GM12878 (cell line): ENCODE measurements around the gene PDE10A. TPM values are rescaled to one million over a fixed set of nuclear protein-coding genes. Genes with fewer than 3 reads are reported as not detected.

Source experiments
- ATAC-seq: fragments of 200-7000 bp; cut with Tn5 transposase; 3 replicates; pipeline ENCODE4 v1.9.1; 2020; ENCODE audit warnings: mild to moderate bottlenecking, moderate library complexity
- BruUV-seq: library from RNA; stranded (reverse); fragments of 400-500 nt; replicated peaks from 2 replicates; lab custom pipeline; 2021; lab: Mats Ljungman, UMichigan
- CTCF ChIA-PET: fragments of 300-600 bp; sonication (Branson Sonifier 250); formaldehyde crosslinking; extraction: SDS; loops from one replicate; lab custom pipeline; 2021; ENCODE audit warnings: inconsistent platforms; lab: Yijun Ruan, JAX
- POLR2A ChIA-PET: fragments of 350-600 bp; formaldehyde crosslinking; extraction: SDS; loops from one replicate; lab custom pipeline; 2021; ENCODE audit warnings: inconsistent platforms; lab: Charles Lee
- RAD21 ChIA-PET: fragments of 300-600 bp; sonication (Branson Sonifier 250); formaldehyde crosslinking; loops from one replicate; lab custom pipeline; 2023; ENCODE audit warnings: antibody characterized with exemption; ENCODE audit not compliant: unreplicated experiment; lab: Charles Lee
- SMC1A ChIA-PET: fragments of 300-600 bp; sonication (Branson Sonifier 250); formaldehyde crosslinking; loops from one replicate; lab custom pipeline; 2023; ENCODE audit not compliant: unreplicated experiment, uncharacterized antibody; lab: Charles Lee
- DNase-seq: peaks from one replicate; pipeline ENCODE4 v3.0.0-alpha.2; 2011; ENCODE audit warnings: low read depth, low spot score
- FAIRE-seq: peaks from 3 replicates; lab custom pipeline; 2011; peaks lifted over from hg19 to GRCh38; lab: Jason Lieb, UNC
- H2AFZ ChIP-seq: 2 replicates; pipeline ENCODE4 v1.6.0; 2011; ENCODE audit warnings: low read depth, low read length, control low read depth; ENCODE audit not compliant: control insufficient read depth
- H3K27ac ChIP-seq: 2 replicates; pipeline ENCODE4 v1.5.1; 2011; ENCODE audit warnings: control low read depth; ENCODE audit not compliant: control insufficient read depth, insufficient read depth
- H3K27me3 ChIP-seq, 2 experiments: replicated peaks in 1 of 2; 2 replicates each; pipeline versions ENCODE4 v1.6.0 to v1.6.1; 2011; ENCODE audit warnings: low read length in 1 of 2; ENCODE audit not compliant: control insufficient read depth in 2 of 2, insufficient read depth in 2 of 2
- H3K36me3 ChIP-seq, 2 experiments: 2 replicates each; pipeline ENCODE4 v1.5.1; 2011; ENCODE audit warnings: low read length in 1 of 2; ENCODE audit not compliant: control insufficient read depth in 2 of 2, insufficient read depth in 2 of 2
- H3K4me1 ChIP-seq: 2 replicates; pipeline ENCODE4 v1.6.1; 2011; ENCODE audit warnings: mild to moderate bottlenecking, low read length, moderate library complexity, mixed read lengths; ENCODE audit not compliant: control insufficient read depth, insufficient read depth
- H3K4me2 ChIP-seq: 2 replicates; pipeline ENCODE4 v1.6.0; 2011; ENCODE audit warnings: control low read depth; ENCODE audit not compliant: control insufficient read depth, insufficient read depth
- H3K4me3 ChIP-seq: fragments of 200-600 bp; sonication (generic); 2 replicates; pipeline ENCODE4 v1.5.1; 2016
- H3K79me2 ChIP-seq: 2 replicates; pipeline ENCODE4 v1.6.0; 2011; ENCODE audit warnings: low read length; ENCODE audit not compliant: control insufficient read depth, insufficient read depth
- H3K9ac ChIP-seq: 2 replicates; pipeline ENCODE4 v1.8.0; 2011; ENCODE audit warnings: low read length, control low read depth, mixed read lengths; ENCODE audit not compliant: control insufficient read depth, insufficient read depth
- H3K9me3 ChIP-seq: replicated peaks from 3 replicates; pipeline ENCODE4 v1.5.1; 2011; ENCODE audit warnings: mild to moderate bottlenecking, low read length; ENCODE audit not compliant: control insufficient read depth, insufficient read depth
- H4K20me1 ChIP-seq: 2 replicates; pipeline ENCODE4 v1.6.0; 2011; ENCODE audit not compliant: control insufficient read depth, insufficient read depth
- BACH1 ChIP-seq: fragments of 450-650 bp; IDR thresholded peaks from 2 replicates; pipeline ENCODE4 v1.6.1; 2017; ENCODE audit warnings: mild to moderate bottlenecking, borderline replicate concordance
- BCL11A ChIP-seq: IDR thresholded peaks from 2 replicates; pipeline ENCODE4 v1.6.1; 2011; ENCODE audit warnings: low read depth, low read length
- CBFB ChIP-seq: IDR thresholded peaks from 2 replicates; pipeline ENCODE4 v1.6.1; 2016; ENCODE audit warnings: antibody characterized with exemption, low read depth
- CHD2 ChIP-seq: IDR thresholded peaks from 2 replicates; pipeline ENCODE4 v1.6.1; 2011; ENCODE audit warnings: low read depth, low read length, improper control_type of control experiment, borderline replicate concordance
- CHD4 ChIP-seq: fragments of 200-600 bp; sonication (generic); IDR thresholded peaks from 2 replicates; pipeline ENCODE4 v1.6.1; 2016; ENCODE audit warnings: mild to moderate bottlenecking
- EP300 ChIP-seq, 2 experiments: fragments of 150-350 bp in 1 of 2; IDR thresholded peaks; 2 replicates each; pipeline ENCODE4 v1.6.1; 2011 to 2012; ENCODE audit warnings: low read depth in 2 of 2, low read length in 2 of 2, borderline replicate concordance in 1 of 2, improper control_type of control experiment in 1 of 2, inconsistent platforms in 1 of 2; ENCODE audit not compliant: control insufficient read depth in 1 of 2
- FOXK2 ChIP-seq: fragments of 450-650 bp; IDR thresholded peaks from 2 replicates; pipeline ENCODE4 v1.6.1; 2017; ENCODE audit warnings: mild to moderate bottlenecking, moderate library complexity
- LARP7 ChIP-seq: fragments of 450-650 bp; IDR thresholded peaks from 2 replicates; pipeline ENCODE4 v1.6.1; 2017; ENCODE audit warnings: mild to moderate bottlenecking
- MYB ChIP-seq: fragments of 150-350 bp; IDR thresholded peaks from 2 replicates; pipeline ENCODE4 v1.6.1; 2014; ENCODE audit warnings: mild to moderate bottlenecking, low read depth, low read length, borderline replicate concordance
- NR2F1 ChIP-seq: fragments of 450-650 bp; conservative IDR thresholded peaks from 2 replicates; pipeline ENCODE4 v1.6.1; 2017; ENCODE audit warnings: mild to moderate bottlenecking
- RFX5 ChIP-seq: IDR thresholded peaks from 2 replicates; pipeline ENCODE4 v1.6.1; 2011; ENCODE audit warnings: low read depth, low read length, improper control_type of control experiment
- WGBS: methylation state at CpG from one replicate; pipeline ENCODE4 v1.1.6; 2016; ENCODE audit warnings: low lambda C conversion rate; ENCODE audit not compliant: insufficient replicate concordance, insufficient coverage; ENCODE audit errors: missing lambda C conversion rate; 5-methylcytosine and 5-hydroxymethylcytosine counted together
- in situ Hi-C: fragments of 300-500 bp; cut with MboI; formaldehyde crosslinking; loops from 9 replicates; pipeline ENCODE4 v1.14.3; 2018; ENCODE audit warnings: mixed read lengths
- intact Hi-C: fragments of 100-400 bp; cut with micrococcal nuclease; formaldehyde crosslinking; loops from one replicate; pipeline ENCODE4 v1.14.2; 2022; ENCODE audit not compliant: unreplicated experiment
- polyA plus RNA-seq, 11 experiments: library from polyadenylated mRNA; depleted of rRNA in 4 of 11; unstranded in 6 of 11; stranded (reverse) in 5 of 11; fragments of >200 nt; fragmentation: Nextera tagmentation in 4 of 11; fragmentation: Illumina TruSeq in 1 of 11; extraction: Ambion mirVana in 4 of 11; extraction: Trizol in 1 of 11; gene quantifications; 1 replicate in 1 of 11; 2 replicates in 10 of 11; pipeline versions ENCODE4 v1.2.1 to v1.2.3, GENCODE V29; 2011 to 2016; ENCODE audit warnings: inconsistent platforms in 2 of 11, missing spikeins in 2 of 11, low read depth in 1 of 11
- total RNA-seq, 4 experiments: library from RNA; depleted of rRNA in 3 of 4; stranded (reverse); fragments of >200 nt in 3 of 4; fragmentation: Illumina TruSeq in 1 of 4; extraction: Trizol in 1 of 4; gene quantifications; 2 replicates each; pipeline versions ENCODE4 v1.2.1 to v1.2.3, GENCODE V29; 2013 to 2021
- TF ChIP-seq, protein P1 (sequence below): IDR thresholded peaks from 2 replicates; pipeline ENCODE4 v1.6.1; 2012; ENCODE audit warnings: improper control_type of control experiment, low read depth, low read length; ENCODE audit not compliant: insufficient replicate concordance
- TF ChIP-seq, protein P2 (sequence below): fragments of 450-650 bp; IDR thresholded peaks from 2 replicates; pipeline ENCODE4 v1.6.1; 2017; ENCODE audit warnings: mild to moderate bottlenecking, low read depth, inconsistent platforms; ENCODE audit not compliant: poor library complexity, severe bottlenecking
- TF ChIP-seq, protein P3 (sequence below): fragments of 450-650 bp; formaldehyde crosslinking; IDR thresholded peaks from 2 replicates; pipeline ENCODE4 v1.5.0; 2022; ENCODE audit warnings: mild to moderate bottlenecking, missing genetic modification characterization

Gene PDE10A
- total and polyA plus RNA-seq, 10 of the 15 experiments (the other 5 are each of a cell fraction or from before 2014, with no cell fraction given), result under 0.01 to 1.3 (median 0.03) TPM; not detected in 2

GRCh38 chr6:165697171-165697570, 34.1 kb upstream of the PDE10A start:
- WGBS, result 5% methylated on average over 1 of the region's 1 CpG
- Histone ChIP-seq H3K4me1 (no peaks in the 10 kb centered on the region), H3K4me3 (no peak overlapping the region), H3K9me3 (no peaks in the 10 kb centered on the region), H3K27ac (no peak overlapping the region), H3K79me2 (no peaks in the 10 kb centered on the region), H3K4me2 (no peak overlapping the region), H3K9ac (no peak overlapping the region), H2AFZ (no peak overlapping the region), H3K27me3 (no peaks in the 10 kb centered on the region), H3K36me3 (no peaks in the 10 kb centered on the region), H4K20me1 (no peaks in the 10 kb centered on the region)
- intact Hi-C loops (no loop called here), in situ Hi-C loops (no loop called here)
- RAD21 ChIA-PET, result no interaction called here
- SMC1A ChIA-PET, result interaction anchor here (1.4 kb wide), 1 partner anchor 48 kb away, joined by 3 read pairs; no protein-coding TSS in a partner anchor
- POLR2A ChIA-PET, result no interaction called here
- FAIRE-seq (no peak), ATAC-seq (no peak), DNase-seq (no peak)
- no TSS peak for BruUV-seq
- no peak for TF ChIP-seq BACH1
- TF ChIP-seq, protein P1, sequence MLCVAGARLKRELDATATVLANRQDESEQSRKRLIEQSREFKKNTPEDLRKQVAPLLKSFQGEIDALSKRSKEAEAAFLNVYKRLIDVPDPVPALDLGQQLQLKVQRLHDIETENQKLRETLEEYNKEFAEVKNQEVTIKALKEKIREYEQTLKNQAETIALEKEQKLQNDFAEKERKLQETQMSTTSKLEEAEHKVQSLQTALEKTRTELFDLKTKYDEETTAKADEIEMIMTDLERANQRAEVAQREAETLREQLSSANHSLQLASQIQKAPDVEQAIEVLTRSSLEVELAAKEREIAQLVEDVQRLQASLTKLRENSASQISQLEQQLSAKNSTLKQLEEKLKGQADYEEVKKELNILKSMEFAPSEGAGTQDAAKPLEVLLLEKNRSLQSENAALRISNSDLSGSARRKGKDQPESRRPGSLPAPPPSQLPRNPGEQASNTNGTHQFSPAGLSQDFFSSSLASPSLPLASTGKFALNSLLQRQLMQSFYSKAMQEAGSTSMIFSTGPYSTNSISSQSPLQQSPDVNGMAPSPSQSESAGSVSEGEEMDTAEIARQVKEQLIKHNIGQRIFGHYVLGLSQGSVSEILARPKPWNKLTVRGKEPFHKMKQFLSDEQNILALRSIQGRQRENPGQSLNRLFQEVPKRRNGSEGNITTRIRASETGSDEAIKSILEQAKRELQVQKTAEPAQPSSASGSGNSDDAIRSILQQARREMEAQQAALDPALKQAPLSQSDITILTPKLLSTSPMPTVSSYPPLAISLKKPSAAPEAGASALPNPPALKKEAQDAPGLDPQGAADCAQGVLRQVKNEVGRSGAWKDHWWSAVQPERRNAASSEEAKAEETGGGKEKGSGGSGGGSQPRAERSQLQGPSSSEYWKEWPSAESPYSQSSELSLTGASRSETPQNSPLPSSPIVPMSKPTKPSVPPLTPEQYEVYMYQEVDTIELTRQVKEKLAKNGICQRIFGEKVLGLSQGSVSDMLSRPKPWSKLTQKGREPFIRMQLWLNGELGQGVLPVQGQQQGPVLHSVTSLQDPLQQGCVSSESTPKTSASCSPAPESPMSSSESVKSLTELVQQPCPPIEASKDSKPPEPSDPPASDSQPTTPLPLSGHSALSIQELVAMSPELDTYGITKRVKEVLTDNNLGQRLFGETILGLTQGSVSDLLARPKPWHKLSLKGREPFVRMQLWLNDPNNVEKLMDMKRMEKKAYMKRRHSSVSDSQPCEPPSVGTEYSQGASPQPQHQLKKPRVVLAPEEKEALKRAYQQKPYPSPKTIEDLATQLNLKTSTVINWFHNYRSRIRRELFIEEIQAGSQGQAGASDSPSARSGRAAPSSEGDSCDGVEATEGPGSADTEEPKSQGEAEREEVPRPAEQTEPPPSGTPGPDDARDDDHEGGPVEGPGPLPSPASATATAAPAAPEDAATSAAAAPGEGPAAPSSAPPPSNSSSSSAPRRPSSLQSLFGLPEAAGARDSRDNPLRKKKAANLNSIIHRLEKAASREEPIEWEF, result no peak
- no peak for TF ChIP-seq LARP7
- TF ChIP-seq, protein P2, sequence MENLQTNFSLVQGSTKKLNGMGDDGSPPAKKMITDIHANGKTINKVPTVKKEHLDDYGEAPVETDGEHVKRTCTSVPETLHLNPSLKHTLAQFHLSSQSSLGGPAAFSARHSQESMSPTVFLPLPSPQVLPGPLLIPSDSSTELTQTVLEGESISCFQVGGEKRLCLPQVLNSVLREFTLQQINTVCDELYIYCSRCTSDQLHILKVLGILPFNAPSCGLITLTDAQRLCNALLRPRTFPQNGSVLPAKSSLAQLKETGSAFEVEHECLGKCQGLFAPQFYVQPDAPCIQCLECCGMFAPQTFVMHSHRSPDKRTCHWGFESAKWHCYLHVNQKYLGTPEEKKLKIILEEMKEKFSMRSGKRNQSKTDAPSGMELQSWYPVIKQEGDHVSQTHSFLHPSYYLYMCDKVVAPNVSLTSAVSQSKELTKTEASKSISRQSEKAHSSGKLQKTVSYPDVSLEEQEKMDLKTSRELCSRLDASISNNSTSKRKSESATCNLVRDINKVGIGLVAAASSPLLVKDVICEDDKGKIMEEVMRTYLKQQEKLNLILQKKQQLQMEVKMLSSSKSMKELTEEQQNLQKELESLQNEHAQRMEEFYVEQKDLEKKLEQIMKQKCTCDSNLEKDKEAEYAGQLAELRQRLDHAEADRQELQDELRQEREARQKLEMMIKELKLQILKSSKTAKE, result no peak
- no peak for TF ChIP-seq RFX5
- no peak for TF ChIP-seq CHD2
- TF ChIP-seq CBFB, result no peak
- TF ChIP-seq MYB, result no peak
- no peak for TF ChIP-seq NR2F1
- TF ChIP-seq, protein P3, sequence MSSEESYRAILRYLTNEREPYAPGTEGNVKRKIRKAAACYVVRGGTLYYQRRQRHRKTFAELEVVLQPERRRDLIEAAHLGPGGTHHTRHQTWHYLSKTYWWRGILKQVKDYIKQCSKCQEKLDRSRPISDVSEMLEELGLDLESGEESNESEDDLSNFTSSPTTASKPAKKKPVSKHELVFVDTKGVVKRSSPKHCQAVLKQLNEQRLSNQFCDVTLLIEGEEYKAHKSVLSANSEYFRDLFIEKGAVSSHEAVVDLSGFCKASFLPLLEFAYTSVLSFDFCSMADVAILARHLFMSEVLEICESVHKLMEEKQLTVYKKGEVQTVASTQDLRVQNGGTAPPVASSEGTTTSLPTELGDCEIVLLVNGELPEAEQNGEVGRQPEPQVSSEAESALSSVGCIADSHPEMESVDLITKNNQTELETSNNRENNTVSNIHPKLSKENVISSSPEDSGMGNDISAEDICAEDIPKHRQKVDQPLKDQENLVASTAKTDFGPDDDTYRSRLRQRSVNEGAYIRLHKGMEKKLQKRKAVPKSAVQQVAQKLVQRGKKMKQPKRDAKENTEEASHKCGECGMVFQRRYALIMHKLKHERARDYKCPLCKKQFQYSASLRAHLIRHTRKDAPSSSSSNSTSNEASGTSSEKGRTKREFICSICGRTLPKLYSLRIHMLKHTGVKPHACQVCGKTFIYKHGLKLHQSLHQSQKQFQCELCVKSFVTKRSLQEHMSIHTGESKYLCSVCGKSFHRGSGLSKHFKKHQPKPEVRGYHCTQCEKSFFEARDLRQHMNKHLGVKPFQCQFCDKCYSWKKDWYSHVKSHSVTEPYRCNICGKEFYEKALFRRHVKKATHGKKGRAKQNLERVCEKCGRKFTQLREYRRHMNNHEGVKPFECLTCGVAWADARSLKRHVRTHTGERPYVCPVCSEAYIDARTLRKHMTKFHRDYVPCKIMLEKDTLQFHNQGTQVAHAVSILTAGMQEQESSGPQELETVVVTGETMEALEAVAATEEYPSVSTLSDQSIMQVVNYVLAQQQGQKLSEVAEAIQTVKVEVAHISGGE, result no peak
- no peak for TF ChIP-seq FOXK2
- TF ChIP-seq BCL11A, result no peak
- TF ChIP-seq CHD4, result no peak
- TF ChIP-seq EP300 (IDR thresholded peaks at IDR 0.05; ENCODE audit: borderline replicate concordance in 1 of 2, control insufficient read depth in 1 of 2, low read depth in 2 of 2, low read length in 2 of 2), result no peak
- CTCF ChIA-PET, result no interaction called here
